HG02840 (cell line): ENCODE measurements around the gene NUDT5.
"Not testable (repeated sequence)": the region's sequence is repeated elsewhere in the genome, so short reads cannot be mapped to it uniquely, and the experiment has no call there.

Experiments used
- ATAC-seq: cut with Tn5 transposase; IDR thresholded peaks from one replicate; pipeline ENCODE4 v1.9.1; 2021; ENCODE audit warnings: mild to moderate bottlenecking, moderate library complexity, moderate number of reproducible peaks; ENCODE audit not compliant: unreplicated experiment, low FRiP score

NUDT5 gene

DNA sequence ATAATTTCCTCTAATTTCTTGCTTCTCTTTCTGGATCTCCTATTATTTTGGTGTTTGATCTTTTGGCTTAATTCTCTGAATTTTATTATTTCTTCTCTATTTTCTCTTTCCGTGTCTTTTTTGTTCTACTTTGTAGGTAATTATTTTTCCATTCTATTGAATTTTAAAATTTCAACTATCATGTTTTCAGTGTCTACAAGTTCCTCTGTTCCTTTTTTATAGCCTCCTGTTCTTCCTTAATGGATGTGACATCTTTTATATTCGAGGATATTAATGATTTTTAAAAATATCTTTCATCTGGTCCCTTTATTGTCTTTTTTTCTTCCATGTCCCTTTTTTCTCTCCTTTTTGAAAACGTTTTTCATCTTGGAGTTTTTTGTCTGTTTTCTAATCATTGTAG is 11.4 kb upstream of the NUDT5 start:
- ATAC-seq: no peak

DNA sequence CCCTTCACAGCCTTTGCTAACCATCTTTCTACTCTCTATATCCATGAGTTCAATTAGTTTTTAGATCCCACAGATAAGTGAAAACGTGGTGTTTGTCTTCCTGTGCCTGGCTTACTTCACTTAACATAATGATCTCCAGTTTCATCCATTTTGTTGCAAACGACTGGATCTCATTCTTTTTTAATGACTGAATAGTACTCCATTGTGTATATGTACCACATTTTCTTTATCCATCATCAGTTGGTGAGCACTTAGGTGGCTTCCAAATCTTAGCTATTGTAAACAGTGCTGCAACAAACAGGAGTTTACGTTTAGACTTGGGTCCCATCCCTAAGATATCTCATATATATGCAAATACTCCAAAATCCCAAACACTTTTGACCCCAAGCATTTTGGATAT is 9.4 kb upstream of the NUDT5 start:
- no peak for ATAC-seq

DNA sequence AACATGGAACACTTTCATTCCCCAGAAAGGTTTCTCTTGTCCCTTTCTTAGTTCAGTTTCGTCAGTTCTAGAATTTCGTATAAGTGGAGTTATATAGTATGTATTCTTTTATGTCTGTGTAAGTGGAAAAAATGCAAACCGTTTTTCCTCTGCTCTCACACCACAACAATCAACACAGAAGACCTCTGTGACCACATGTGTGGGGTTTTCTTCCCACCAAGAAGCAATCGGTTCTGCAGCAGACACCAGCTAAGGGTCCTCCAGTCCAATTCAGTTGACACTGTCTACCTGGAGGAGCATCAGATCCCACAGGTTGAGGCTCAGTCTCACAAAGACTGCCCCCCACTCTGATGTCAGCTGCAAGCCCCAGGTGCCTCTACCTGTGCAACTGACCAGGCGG is 6.5 kb upstream of the NUDT5 start:
- no peak for ATAC-seq

DNA sequence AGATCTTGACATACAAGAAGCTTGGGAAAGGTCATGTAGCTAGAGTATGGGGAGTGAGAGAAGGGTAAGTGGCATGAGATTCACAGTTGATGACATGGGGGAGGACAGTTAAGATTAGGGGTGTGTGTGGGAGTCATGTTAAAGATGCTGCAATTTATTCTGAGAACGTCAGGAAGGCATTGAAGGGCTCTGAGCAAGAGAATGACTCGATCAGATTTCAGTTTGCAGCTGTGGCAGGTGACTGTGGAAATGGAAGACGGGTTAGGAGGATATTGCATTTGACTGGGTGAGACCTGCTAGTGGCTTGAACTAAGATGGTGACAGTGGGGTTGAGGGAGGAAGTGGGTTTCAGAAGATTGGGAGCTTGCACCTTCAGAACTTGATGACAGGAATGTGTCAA is 5.9 kb upstream of the NUDT5 start:
- no peak for ATAC-seq

DNA sequence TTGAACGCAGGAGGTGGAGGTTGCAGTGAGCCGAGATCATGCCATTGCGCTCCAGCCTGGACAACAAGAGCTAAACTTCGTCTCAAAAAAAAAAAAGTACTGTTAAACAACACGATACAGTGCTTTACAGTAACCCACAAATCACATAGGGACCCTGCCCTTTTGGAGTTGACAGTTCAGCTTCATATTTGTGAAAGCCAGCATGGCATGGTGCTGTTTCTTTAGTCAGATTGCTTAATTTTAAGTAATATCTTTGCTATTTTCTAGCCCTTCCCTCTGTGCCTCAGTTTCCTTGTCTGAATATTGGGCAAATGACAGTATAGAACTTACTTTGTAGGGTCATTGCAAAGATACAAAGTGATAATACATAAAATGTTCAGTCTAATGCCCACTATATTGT is 5.2 kb upstream of the NUDT5 start:
- no peak for ATAC-seq

DNA sequence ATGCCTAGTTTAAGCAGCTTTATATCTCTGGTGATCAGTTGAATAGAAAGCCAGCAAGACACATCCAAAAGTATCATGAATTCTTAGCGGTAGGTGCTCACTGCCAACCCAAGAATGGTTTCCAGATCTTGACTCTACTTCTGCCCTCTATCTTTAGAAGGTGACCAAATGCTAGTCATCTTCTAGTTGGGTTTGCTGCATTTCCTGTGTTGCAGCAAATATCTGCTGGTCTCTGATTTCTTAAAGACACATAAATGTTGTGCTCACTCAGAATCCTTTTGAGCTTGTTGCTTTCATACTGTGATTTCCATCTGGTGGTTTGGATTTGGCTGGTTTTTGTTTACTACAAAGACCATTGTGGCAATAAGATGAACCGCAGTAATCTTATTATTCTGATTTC is 2.5 kb upstream of the NUDT5 start:
- ATAC-seq: no peak

DNA sequence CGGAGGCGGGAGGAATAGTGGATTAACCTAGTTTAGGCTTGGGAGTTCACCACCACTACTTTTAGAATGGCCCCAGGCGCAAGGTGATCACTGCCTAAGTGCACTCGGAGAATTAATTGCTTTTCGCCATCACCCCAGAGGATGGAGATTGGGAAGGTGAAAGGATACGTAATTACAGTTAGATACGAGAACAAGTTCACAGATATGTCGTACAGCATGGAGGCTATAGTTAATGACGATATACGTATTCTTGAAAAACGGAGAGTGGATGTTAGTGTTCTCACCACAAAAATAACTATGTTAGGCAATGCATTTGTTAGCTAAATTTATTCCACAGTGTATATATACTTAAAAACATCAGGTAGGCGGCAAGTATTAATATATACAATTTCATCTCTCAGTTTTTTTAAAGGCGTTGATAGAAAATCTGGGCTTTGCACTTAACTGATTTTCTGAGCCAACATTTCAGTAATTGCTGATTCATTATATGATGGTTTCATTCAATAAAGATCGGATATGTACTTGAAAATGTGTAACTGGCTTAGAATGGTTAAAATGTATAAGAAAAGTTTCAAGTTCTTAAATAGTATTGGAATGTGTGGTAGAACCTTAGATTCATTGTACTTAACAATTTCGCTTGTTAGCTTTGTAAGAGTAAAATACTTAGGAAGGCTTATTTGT is 980 bp upstream of the NUDT5 start:
- no peak for ATAC-seq

DNA sequence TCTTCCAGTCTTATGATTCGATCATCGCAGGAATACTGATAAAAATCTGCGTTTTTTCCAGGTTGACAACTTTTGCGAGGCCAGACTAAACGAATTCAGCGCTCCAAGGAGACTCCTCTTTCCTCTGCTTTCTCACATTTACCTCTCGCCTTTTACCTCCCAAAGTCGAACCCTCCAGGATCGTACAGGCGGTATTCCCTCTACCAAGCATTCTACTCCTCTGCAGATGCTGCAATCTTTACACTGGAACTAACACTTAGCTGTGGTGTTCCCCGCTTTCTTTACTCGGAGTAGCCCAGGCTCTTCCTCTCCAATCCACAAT is 449 bp downstream of the NUDT5 start:
- no peak for ATAC-seq

DNA sequence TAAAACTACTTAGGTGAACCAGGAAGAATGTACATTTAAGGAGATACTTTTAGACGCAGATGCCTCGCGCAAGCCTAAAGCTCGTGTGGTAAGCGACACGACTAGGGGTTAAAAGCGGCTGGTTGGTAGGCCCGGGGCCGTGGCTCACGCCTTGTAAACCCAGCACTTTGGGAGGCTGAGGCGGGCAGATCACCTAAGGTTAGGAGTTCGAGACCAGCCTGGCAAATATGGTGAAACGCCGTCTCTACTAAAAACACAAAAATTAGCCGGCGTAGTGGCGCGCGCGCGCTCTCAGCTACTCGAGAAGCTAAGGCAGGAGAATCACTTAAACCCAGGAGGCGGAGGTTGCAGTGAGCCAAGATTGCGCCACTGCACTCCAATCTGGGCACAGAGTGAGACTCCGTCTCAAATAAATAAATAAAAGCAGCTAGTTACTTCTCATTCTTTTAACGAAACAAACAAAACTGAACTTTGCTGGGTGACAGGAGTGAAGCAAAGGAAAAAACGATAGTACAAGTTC is 879 bp downstream of the NUDT5 start:
- ATAC-seq: no peak

DNA sequence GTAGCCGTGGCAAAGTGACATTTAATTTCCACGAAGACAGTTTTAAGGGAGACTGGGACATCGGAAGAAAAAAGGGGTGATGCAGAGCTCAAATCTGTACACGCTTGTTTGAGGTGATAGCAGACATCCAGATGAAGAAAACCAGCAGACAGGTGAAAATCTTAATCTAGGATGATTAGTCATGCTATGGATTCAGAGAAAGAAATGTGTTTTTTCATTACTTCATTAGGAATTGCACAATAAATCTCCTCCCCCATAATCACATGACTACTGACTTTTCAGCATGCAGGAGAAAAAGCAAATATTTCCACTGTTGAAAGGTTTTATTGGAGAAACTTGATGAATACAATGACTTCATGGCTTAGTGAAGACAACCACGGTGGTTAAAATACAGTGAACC is 2.5 kb downstream of the NUDT5 start:
- no peak for ATAC-seq

DNA sequence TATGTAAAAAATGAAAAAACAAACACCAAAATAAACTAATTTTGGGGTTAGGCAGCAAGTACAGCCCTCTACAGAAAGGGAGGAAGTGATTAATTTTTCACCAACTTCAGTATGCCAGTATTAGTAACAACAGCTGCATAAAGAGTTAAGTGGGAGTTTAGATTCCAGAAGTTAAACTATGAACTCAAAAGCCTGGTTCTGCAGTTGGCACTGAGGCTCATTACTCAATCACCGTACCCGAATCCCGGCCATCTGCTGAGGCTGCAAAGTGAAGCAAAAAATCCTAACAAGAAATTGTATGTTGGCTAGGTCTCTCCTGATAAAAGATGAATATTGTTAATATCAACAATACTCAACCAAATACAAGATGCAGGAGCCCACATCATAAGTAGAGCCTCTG is 4.0 kb downstream of the NUDT5 start:
- ATAC-seq: no peak

DNA sequence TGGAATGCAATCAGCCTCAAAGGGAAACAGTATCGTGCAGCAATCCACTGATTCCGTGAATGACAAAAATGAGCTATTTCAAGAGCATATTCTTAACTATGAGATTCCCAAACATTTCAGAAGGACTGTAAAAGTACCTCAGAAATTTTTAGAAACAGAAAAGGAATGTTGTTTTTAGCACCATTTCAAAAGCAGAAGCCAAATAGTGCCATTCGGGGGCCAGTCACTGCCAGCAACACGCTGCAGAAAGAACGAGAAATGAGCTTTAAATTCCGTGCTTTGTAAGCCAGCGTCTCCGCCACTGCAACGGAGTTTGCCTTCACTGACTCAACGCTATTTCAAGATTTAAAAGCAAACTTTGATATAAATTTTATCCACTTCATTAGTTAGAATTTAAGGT is 6.3 kb downstream of the NUDT5 start:
- no peak for ATAC-seq

DNA sequence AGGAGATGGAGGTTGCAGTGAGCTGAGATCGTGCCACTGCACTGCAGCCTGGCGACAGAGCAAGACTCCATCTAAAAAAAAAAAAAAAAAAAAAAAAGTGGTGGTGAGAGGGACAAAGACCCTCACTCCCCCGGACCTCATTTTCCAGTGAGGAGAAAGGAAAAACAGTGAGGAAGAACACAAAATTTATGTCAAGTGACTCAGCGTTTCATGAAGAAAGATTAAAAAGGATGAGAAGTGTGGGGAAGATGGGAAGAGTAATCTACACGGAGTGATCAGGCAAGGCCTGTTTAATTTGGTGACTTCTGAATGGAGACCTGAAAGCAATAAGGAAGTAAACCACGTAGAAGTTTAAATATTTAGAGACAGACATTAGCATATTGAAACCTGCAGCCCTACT is 7.0 kb downstream of the NUDT5 start:
- ATAC-seq: no peak

DNA sequence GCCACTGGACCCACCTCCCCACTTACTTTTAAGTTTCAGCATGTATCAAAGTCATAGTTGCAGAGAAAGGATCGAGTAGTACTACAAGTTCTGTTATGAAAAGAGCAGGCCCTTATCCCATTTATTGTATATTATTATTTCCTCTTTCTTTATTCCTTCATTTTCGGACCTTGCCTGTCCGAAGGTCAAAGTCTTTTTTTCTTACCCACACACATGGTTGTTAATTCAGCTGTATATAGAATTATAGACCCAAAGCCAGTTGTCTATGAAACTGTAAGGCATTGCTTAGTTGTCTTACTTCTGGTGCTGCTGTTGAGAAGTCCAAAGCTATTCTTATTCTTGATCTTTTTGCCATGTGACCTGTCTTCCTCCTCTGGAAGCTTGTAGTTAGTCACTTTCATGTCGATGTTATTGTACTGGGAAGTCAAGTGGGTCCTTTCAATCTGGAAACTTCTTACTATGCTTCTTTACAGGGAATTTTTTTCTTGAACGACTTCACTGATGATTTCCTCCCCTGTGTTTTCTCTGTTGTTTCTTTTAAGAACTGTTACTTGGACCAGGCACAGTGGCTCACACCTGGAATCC is 8.3 kb downstream of the NUDT5 start:
- no peak for ATAC-seq

DNA sequence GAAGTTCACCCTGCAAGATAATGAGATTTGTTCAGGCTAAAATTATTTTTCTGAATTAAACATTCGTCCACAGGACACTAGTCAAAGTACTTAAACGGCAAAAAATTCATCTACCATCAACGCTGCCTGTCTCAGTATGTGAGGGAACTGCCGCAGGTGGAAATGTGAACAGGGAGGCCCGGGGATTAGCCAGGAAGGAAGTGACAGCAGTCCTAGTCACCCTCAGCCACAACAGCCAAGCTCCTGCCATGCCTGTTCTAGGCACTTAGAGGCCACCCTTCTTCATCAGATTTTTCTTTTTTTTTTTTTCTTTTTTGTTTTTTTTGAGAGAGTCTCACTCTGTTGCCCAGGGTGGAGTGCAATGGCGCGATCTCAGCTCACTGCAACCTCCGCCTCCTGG is 9.4 kb downstream of the NUDT5 start:
- ATAC-seq: no peak

DNA sequence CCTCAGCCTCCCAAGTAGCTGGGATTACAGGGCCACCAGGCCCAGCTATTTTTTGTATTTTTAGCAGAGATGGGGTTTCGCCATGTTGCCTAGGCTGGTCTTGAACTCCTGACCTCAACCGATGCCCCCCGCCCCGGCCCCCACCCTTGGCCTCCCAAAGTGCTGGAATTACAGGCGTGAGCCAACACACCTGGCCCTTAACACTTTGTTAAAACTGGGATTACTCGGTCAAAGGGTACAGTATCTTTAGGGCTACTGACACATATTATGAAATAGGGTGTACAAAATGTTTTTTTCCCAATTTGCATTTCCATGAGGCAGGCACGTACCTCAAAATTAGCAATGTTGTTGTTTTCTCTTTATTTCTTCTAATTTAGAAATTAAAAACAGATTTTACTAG is 11.5 kb downstream of the NUDT5 start:
- ATAC-seq: no peak

DNA sequence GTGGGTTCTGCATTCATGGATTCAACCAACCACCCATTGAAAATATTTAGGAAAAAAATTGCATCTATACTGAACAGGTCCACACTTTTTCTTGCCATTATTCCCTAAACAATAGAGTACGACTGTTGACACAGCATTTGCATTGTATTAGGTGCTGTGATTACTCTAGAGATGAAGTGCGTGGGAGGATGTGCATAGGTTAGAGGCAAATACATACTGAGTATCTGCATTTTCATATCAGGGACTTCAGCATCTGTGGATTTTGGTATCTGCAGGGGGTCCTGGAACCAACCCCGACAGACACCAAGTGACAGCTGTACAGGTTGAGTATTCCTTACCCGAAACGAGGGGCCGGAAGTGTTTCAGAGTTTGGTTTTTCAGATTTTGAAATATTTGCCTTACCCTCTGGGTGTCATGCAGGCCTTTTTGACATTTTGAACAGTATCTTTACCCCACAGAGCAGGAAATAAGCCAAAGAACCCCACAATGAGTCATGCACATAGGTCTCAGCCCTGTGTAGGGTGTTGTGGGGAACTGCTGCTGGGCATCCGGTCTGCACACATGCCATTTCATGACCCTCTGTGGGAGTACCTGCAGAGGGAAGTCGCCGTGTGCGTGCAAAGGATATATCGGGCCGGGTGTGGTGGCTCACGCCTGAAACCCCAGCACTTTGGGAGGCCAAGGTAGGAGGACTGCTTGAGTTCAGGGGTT is 14.5 kb downstream of the NUDT5 start:
- no peak for ATAC-seq

DNA sequence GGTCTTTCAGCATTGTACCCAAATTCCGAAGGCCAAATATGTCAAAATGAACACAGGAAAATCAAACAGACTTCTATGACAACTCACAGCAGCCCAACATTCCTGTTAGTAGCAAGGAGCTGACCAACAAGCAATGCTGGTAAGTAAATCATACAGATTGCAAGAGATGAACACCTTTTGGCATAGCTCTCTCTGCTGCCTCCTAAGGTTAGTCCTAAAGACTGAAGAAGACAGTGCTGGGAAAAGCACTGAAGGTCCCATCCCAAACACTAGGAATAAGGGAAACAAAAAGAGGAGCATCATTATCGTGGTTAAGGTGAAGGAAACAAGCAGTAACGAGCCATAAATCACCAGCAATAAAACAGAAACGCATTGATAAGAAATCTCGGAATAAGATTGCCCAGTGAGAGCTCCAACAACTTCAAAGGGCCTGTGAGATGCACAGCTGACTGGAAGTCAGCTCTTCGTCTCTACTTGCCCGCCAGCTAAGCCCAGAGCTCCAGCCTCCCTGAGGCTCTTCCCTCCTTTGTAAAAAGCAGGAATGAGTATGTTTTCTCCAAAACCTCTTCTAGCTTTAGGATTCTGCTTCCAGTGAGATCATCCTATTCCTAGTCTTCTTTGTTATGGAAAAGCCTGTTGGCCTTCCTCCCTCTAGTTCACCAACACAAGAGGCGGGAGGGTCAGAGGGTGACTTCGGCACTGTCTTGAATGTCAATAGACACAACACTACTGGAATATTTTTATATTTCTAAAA is 15.3 kb downstream of the NUDT5 start:
- ATAC-seq: no peak

DNA sequence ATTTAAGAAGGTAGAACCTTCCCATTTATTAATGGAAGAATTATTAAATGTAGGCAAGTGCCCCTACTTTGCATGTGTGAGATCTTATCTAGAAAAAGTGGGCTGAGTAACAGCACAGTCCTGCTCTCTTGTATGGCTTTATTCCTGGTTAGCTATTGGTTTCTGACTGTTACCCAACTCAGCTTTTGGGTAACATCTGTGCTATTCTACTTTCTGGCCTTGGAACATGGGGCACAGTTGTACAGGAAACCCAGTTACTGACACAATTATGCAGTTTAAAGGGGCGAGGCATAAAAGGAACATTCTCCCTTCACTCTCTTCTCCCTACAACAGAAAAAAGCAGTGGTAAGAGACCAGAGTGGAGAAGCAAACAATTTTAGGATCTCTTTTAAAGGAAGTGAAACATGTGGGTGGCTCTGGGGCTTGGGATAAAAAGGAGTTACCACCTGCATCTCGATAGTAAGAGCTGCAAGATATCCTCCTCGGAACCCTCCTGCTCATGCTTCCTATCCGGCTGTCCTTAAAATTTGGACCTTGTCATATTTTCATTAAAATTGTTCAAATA is 16.0 kb downstream of the NUDT5 start:
- no peak for ATAC-seq

DNA sequence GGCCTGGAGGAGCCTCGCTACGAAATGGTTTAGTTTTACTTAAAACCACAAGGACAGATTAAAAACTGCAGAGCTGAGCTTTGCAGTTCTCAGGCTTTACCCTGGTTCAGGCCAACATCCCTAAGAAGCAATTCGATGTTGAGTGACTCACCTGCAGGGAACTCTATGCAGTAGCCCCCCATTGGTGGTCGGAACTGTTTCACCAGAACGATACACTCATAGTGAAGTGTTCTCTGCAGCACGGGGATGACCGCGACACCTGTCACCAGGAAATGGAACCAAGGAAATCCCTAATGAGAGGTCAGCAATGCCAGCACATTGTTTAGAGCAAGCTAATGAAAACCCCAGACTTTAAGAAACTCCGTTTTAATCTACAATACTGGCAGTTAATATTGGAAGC is 18.0 kb downstream of the NUDT5 start:
- no peak for ATAC-seq

DNA sequence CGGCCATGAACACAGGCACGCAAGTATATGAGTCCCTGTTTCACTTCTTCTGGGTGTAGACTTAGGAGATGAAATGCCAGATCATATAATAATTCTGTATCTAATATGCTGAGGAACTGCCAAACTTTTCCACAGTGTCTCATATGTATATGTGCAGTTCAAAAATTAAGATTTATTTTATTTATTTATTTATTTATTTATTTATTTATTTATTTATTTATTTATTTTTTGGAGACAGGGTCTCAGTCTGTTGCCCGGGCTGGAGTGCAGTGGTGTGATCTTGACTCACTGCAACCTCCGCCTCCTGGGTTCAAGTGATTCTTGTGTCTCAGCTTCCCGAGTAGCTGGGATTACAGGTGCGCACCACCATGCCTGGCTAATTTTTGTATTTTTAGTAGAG is 24.2 kb downstream of the NUDT5 start:
- not testable (repeated sequence) for ATAC-seq
